H1 (cell line): ENCODE measurements around the gene C1RL. TPM values are rescaled to one million over a fixed set of nuclear protein-coding genes. Genes with fewer than 3 reads are reported as not detected.

ENCODE experiments used
- GTF2F1 ChIP-seq: IDR thresholded peaks from 2 replicates; pipeline ENCODE4 v1.6.1; 2012; ENCODE audit warnings: low read depth, low read length, improper control_type of control experiment, borderline replicate concordance
- KDM4A ChIP-seq: IDR thresholded peaks from one replicate; pipeline ENCODE4 v1.7.1; 2012; ENCODE audit warnings: low read depth, mild to moderate bottlenecking, moderate library complexity, low read length, inconsistent platforms; ENCODE audit not compliant: severe bottlenecking
- SP1 ChIP-seq: IDR thresholded peaks from 2 replicates; pipeline ENCODE4 v1.6.1; 2011; ENCODE audit warnings: low read depth, low read length
- SUZ12 ChIP-seq: fragments of 200-600 bp; sonication (generic); IDR thresholded peaks from 2 replicates; pipeline ENCODE4 v1.6.1; 2012; ENCODE audit warnings: mild to moderate bottlenecking, inconsistent platforms, low read length, moderate library complexity, mixed read lengths
- polyA plus RNA-seq, 7 experiments: library from polyadenylated mRNA; depleted of rRNA in 3 of 7; stranded (reverse) in 5 of 7; unstranded in 2 of 7; fragments of >200 nt in 5 of 7; fragments of 200-250 nt in 2 of 7; gene quantifications; 1 replicate in 5 of 7; 2 replicates in 1 of 7; 4 replicates in 1 of 7; pipeline versions ENCODE4 v1.2.1 to v1.2.3, GENCODE V29; 2011 to 2013; ENCODE audit warnings: missing spikeins in 2 of 7, mixed read lengths in 2 of 7
- total RNA-seq: library from RNA; stranded (reverse); fragmentation: NEBNext Ultra II Directional; extraction: Animal tissue kit (Norgen Biotek cat#: 25700); gene quantifications from 2 replicates; pipeline ENCODE4 v1.2.1, GENCODE V29; 2021

Gene C1RL
- total and polyA plus RNA-seq, 2 of the 8 experiments (the other 6 are each of a cell fraction or from before 2014, with no cell fraction given): 11.4 to 15.5 TPM

DNA sequence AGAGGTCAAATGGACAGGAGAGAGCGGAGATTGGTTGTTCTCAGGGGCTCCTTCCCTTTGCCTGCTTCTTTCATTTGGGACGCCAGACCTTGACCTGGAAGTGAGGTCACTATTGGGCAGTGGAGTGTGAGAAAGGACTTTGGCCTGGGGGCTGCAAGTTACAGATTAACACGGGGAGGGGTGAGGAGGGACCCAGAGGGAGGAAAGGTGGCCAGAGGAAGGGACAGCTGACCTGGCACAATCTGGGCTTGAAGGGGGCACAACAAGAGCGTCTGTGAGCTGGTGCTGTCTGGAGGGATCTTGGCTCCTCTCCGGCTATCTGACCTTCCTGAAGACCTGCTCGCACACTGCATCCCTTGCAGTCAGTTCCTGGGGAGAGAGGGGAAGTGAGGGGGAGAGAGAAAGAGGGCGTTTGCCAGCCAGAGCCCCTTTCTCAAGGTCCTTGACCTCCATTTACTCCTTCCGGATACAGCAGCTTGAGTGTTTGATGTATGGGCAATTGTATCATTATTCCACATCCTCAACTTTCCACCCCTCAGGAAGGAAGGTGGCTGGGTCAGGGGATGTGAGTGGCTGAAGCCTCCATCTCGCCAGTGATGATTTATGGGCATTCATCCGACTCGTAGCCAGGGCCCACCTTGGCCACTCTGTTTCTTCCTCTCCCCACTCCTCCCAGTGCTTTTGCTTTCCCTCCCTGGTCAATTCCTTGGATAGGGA, 14.9 kb upstream of the C1RL start (continued):
- no peak for TF ChIP-seq SP1
- TF ChIP-seq KDM4A: no peak
- no peak for TF ChIP-seq SUZ12
- TF ChIP-seq GTF2F1: no peak
- TF ChIP-seq, all 59 proteins: peak for 0
